GM23338 (cell line): ENCODE measurements around the gene UBE2QL1.

ENCODE experiments used
- CTCF ChIP-seq, 2 experiments: fragments of 200-600 bp in 1 of 2; sonication (generic) in 1 of 2; conservative IDR thresholded peaks; 2 replicates each; pipeline versions ENCODE4 v1.5.1 to v1.6.1; 2016 to 2017; ENCODE audit warnings: antibody characterized with exemption in 2 of 2, low read depth in 2 of 2, mild to moderate bottlenecking in 2 of 2, moderate library complexity in 1 of 2
- EZH2 ChIP-seq: fragments of 200-600 bp; sonication (generic); IDR thresholded peaks from one replicate; pipeline ENCODE4 v1.8.0; 2017; ENCODE audit warnings: antibody characterized with exemption, mild to moderate bottlenecking, low read depth; ENCODE audit not compliant: unreplicated experiment
- EZH2phosphoT487 ChIP-seq: fragments of 200-600 bp; sonication (generic); IDR thresholded peaks from one replicate; pipeline ENCODE4 v1.8.1; 2018; ENCODE audit warnings: antibody characterized with exemption; ENCODE audit not compliant: unreplicated experiment
- POLR2AphosphoS5 ChIP-seq: IDR thresholded peaks from 2 replicates; pipeline ENCODE4 v1.6.1; 2016; ENCODE audit warnings: antibody characterized with exemption, low read depth
- STAT1 ChIP-seq: IDR thresholded peaks from one replicate; pipeline ENCODE4 v1.6.1; 2016; ENCODE audit warnings: antibody characterized with exemption; ENCODE audit not compliant: unreplicated experiment
- TF ChIP-seq, protein P1 (sequence below): IDR thresholded peaks from one replicate; pipeline ENCODE4 v1.6.1; 2018; ENCODE audit warnings: antibody characterized with exemption; ENCODE audit not compliant: unreplicated experiment

DNA sequence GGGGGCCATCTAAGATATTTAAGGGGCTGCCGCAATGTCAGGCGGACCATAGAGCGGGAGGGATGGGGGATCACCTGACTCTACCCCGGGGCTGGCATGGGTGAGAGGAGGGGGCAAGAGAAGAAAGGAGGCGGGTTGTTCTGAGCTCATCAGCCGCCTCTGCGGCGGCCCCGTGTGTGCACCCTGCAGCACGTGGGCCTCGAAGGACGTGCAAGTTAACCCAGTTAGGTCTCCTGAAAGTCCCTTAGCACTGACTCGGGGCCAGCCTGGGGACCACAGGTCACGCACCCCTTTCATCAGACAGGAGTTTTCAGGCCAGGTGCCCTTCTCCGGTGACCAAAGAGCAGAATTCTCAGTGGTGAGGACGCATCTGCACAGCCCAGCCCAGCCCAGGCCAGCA lies 58.0 kb downstream of the UBE2QL1 start:
- TF ChIP-seq CTCF (conservative IDR thresholded peaks at IDR 0.05; ENCODE audit: low read depth in 2 of 2) (no peak), STAT1 (no peak), EZH2 (no peak), POLR2AphosphoS5 (no peak), EZH2phosphoT487 (no peak)
- TF ChIP-seq, protein P1, sequence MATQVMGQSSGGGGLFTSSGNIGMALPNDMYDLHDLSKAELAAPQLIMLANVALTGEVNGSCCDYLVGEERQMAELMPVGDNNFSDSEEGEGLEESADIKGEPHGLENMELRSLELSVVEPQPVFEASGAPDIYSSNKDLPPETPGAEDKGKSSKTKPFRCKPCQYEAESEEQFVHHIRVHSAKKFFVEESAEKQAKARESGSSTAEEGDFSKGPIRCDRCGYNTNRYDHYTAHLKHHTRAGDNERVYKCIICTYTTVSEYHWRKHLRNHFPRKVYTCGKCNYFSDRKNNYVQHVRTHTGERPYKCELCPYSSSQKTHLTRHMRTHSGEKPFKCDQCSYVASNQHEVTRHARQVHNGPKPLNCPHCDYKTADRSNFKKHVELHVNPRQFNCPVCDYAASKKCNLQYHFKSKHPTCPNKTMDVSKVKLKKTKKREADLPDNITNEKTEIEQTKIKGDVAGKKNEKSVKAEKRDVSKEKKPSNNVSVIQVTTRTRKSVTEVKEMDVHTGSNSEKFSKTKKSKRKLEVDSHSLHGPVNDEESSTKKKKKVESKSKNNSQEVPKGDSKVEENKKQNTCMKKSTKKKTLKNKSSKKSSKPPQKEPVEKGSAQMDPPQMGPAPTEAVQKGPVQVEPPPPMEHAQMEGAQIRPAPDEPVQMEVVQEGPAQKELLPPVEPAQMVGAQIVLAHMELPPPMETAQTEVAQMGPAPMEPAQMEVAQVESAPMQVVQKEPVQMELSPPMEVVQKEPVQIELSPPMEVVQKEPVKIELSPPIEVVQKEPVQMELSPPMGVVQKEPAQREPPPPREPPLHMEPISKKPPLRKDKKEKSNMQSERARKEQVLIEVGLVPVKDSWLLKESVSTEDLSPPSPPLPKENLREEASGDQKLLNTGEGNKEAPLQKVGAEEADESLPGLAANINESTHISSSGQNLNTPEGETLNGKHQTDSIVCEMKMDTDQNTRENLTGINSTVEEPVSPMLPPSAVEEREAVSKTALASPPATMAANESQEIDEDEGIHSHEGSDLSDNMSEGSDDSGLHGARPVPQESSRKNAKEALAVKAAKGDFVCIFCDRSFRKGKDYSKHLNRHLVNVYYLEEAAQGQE = no peak
